ENCODE measurements around the gene ZNF474. TPM values are rescaled to one million over a fixed set of nuclear protein-coding genes. Genes with fewer than 3 reads are reported as not detected.

Gene ZNF474
- total RNA-seq, 2 donors from 2014 or later: not detected

DNA sequence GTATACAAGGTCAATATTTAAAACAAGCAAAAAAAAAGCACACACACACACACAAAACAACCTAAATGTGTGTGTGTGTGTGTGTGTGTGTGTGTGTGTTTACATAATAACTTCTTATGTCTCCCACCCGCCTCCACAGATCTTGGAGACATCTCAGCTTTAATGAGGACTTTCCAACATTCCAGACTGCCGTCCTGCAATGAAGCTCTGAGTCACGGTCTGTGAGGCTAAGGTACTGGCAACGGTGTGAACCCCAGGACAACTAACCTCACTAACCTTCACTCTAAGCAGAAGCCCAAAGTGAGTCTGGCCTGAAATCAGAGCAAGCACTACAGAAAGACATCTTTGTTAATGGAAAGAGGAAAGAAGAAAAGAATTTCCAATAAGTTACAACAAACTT, 22.3 kb downstream of the ZNF474 start:
- Histone ChIP-seq H3K9me3 (no peaks in the 10 kb centered on the region), H3K27me3 (no peaks in the 10 kb centered on the region), H3K27ac (no peak overlapping the region), H3K4me3 (no peak overlapping the region), H3K36me3 (no peaks in the 10 kb centered on the region), H3K4me1 (no peaks in the 10 kb centered on the region)
- no peak for DNase-seq (ENCODE audit: low spot score)
- TF ChIP-seq, protein P1, sequence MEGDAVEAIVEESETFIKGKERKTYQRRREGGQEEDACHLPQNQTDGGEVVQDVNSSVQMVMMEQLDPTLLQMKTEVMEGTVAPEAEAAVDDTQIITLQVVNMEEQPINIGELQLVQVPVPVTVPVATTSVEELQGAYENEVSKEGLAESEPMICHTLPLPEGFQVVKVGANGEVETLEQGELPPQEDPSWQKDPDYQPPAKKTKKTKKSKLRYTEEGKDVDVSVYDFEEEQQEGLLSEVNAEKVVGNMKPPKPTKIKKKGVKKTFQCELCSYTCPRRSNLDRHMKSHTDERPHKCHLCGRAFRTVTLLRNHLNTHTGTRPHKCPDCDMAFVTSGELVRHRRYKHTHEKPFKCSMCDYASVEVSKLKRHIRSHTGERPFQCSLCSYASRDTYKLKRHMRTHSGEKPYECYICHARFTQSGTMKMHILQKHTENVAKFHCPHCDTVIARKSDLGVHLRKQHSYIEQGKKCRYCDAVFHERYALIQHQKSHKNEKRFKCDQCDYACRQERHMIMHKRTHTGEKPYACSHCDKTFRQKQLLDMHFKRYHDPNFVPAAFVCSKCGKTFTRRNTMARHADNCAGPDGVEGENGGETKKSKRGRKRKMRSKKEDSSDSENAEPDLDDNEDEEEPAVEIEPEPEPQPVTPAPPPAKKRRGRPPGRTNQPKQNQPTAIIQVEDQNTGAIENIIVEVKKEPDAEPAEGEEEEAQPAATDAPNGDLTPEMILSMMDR (IDR thresholded peaks at IDR 0.05): no peak

DNA sequence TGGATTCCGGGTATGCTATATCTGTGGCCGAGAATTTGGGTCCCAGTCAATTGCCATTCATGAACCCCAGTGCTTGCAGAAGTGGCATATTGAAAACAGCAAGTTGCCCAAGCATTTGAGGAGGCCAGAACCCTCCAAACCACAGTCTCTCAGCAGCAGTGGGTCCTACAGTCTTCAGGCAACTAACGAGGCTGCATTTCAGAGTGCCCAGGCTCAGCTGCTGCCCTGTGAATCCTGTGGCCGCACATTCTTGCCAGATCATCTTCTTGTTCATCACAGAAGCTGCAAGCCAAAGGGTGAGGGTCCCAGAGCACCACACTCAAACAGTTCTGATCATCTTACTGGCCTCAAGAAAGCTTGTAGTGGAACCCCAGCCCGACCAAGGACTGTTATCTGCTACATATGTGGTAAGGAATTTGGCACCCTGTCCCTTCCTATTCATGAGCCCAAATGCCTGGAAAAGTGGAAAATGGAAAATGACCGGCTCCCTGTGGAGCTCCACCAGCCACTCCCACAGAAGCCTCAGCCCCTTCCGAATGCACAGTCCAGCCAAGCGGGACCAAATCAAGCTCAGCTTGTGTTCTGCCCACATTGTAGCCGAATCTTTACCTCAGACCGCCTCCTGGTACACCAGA, 23.0 kb downstream of the ZNF474 start:
- Histone ChIP-seq H3K27ac (no peak overlapping the region), H3K36me3 (no peaks in the 10 kb centered on the region), H3K27me3 (no peaks in the 10 kb centered on the region), H3K4me1 (no peaks in the 10 kb centered on the region), H3K9me3 (no peaks in the 10 kb centered on the region), H3K4me3 (no peak overlapping the region)
- TF ChIP-seq, protein P1 (IDR thresholded peaks at IDR 0.05): no peak
- DNase-seq (ENCODE audit: low spot score): no peak

DNA sequence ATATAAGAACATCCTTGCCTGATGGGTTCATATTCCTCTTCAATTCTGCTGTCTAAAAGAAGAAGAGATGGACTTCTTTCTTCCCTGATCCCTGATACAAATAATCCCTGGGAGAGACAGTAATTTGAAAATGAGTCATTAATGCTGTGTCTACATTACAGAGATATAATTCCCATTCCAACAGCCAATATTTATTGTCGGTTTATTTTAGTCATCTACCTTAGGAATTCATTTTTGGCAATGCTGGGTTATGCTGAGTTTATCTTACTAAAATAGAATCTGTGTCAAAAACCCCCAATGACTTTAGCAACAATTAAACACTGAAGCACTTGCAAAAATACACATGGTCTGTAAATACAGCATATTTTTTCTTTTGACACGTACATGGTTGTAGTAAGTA, 23.9 kb downstream of the ZNF474 start:
- Histone ChIP-seq H3K36me3 (no peaks in the 10 kb centered on the region), H3K4me1 (no peaks in the 10 kb centered on the region), H3K9me3 (no peaks in the 10 kb centered on the region), H3K27me3 (no peaks in the 10 kb centered on the region), H3K27ac (no peak overlapping the region), H3K4me3 (no peak overlapping the region)
- TF ChIP-seq, protein P1 (IDR thresholded peaks at IDR 0.05): no peak
- no peak for DNase-seq (ENCODE audit: low spot score)

DNA sequence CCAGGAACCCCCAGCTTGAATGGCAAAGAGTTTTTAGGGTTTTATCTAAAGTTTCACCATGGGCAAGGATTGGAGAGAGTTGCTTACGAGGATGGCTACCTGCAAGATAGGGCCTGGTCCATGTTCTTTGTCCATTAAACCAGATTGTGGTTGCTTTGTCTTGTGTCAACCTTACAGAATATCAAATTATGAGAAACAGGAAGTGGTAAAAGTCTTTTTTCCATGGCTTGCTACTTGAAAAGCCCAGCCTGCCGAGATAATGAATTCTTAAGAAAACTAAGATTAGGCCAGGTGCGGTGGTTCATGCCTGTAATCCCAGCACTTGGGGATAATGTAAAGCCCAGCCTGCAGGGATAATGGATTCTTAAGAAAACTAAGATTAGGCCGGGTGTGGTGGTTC, 24.4 kb downstream of the ZNF474 start:
- Histone ChIP-seq H3K27ac (no peak overlapping the region), H3K9me3 (no peaks in the 10 kb centered on the region), H3K36me3 (no peaks in the 10 kb centered on the region), H3K4me1 (no peaks in the 10 kb centered on the region), H3K27me3 (no peaks in the 10 kb centered on the region), H3K4me3 (no peak overlapping the region)
- DNase-seq (ENCODE audit: low spot score): no peak
- TF ChIP-seq, protein P1 (IDR thresholded peaks at IDR 0.05): no peak

DNA sequence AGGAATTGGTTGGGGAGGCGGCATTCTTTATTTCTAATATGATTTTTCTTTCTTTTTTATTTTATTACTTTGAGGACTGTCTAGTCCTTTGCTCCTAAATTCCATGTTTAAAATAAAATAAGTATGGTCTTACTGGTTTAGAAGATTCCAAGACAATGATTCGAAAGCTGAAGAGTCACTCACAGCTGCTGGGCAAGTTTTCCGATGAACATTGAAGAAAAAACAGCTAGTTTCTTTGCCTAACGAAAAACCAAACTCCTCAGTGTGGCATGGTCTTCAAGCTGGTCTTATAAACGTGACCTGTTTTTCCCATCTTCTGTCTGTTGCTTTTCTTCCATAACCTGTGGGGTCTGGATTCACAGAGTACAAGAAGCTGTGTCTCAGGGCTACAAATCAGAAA, 25.1 kb downstream of the ZNF474 start:
- no peak overlapping the region for H3K27ac ChIP-seq
- H3K9me3 ChIP-seq: no peaks in the 10 kb centered on the region
- TF ChIP-seq, protein P1 (IDR thresholded peaks at IDR 0.05): no peak
- H3K4me3 ChIP-seq: no peak overlapping the region
- no peak for DNase-seq (ENCODE audit: low spot score)
- H3K4me1 ChIP-seq: no peaks in the 10 kb centered on the region
- H3K36me3 ChIP-seq: no peaks in the 10 kb centered on the region
- H3K27me3 ChIP-seq: no peaks in the 10 kb centered on the region

DNA sequence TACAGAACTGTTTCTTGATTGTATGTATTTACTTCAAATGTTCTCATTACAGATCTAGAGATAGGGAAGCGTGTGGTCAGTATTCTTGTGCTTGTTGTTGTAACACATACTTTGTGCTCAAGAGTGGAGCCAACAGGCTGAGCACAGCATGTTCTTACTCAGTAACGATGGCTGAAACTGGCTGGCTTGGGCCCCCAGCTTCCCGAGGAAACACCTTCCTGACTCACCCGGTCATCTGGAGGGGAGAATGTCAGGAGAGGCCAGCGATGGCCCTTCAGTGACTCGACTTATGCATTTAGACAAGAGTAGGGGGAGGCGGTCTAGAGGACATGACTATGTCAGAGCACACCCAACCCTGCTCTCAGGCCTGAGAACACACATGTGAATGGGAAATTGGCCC, 25.6 kb downstream of the ZNF474 start:
- DNase-seq (ENCODE audit: low spot score): no peak
- no peaks in the 10 kb centered on the region for H3K27me3 ChIP-seq
- H3K36me3 ChIP-seq: no peaks in the 10 kb centered on the region
- no peak overlapping the region for H3K4me3 ChIP-seq
- H3K9me3 ChIP-seq: no peaks in the 10 kb centered on the region
- TF ChIP-seq, protein P1 (IDR thresholded peaks at IDR 0.05): no peak
- no peaks in the 10 kb centered on the region for H3K4me1 ChIP-seq
- no peak overlapping the region for H3K27ac ChIP-seq

All from right atrium auricular region (tissue), 2 donors.